ENCODE results near the gene CELF3.
"Not testable (repeated sequence)": the region's sequence is repeated elsewhere in the genome, so short reads cannot be mapped to it uniquely, and the experiment has no call there.

Gene CELF3

DNA sequence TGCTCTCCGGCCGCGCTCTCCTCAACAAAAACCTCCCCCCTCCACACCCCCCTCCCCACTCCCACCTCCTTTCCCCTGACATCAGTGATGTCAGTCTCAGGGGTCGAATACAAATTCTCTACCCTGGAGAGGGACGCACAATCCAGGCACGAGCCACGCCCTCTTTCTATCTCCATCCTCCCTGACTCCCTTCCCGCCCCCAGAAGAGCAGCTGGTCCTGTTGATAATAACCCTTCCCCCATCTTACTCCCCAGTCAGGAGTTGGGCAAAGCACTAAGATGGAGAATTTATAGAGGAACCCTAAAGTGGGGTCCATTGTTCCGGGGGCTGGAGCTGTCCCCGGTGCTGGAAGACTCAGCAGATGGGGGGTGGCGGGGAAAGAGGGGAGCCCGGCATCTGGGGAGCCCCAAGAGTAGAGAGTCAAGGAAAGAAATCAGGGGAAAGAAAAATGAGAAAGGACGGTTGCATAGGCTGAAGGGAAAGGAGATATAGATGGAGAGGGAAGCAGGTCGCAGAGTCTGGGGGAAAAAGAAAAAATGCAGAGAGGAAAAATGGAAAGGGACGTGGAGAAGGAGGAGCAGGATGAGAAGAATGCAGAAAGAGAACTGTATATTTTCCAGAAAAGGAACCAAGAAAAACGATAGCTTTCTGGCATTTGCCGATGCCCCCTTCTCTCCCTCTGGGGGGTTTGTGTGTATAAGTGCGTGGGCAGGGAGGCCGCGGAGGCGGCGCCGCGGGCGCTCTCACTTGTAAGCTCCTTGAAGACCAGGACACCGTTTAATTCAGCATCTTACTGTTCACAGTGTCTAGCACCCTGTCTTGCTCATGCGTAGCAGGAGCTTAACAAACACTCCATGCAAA, at the start of gene CELF3:
Gene CELF3, minus strand, starts transcription at position 33 of the 861 bp plus-strand sequence. CDS start 783 bp downstream, outside the sequence.
- peak in 1 of 2 experiments; percentile 22 for DNase-seq

- DNase-seq = no peak
Measured at GRCh38 chr1:151763990-151764389, 47.4 kb upstream of the CELF3 start.

DNA sequence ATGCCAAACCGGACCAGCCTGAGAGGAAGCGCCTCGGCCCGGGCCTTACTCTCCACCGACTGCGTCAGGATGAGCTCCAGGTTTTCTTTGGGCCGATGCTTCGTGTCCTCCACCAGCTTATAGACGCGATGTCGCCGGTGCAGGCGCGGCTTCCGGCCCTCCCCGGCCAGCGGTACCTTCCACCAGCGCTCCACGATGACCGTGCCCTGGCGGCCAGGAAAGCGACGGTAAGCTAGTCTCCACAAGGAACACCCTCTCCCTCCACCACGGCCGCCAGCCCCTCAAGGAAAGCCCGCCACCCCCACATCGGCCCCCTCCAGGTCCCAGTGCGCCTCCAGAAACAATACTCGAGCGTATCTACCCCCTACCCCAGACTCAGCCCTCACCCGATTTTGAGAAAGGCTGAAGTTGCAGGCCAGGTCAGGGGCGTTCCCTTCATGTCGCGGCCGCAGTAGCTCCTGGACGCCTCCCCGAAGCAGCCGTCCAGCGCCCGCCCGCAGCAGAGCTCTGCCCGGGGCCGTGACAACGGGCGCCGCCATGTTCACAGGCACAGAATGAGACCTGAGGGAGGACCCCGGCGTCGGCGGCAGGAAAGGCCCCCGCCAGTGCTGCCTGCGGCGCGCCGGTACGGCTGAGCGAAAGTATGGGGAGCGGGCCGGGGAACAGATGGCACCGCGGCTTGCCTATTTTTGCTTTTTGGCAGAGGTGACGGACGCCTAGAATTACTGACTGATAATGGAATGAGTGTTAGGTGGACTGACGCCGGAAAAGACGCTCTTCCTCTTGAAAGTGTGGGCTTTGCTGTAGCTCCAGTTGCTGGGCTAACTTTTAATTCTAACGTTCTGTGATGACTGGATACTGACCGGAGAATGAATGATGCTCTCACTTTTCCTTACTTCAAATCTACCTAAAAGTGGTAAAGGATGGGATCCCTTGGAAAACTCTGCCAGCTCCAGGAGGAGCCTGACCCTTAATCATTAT, 46.6 kb upstream of the CELF3 start, which contains the start of gene MRPL9:
Gene MRPL9, minus strand, starts transcription at position 556 of the 981 bp plus-strand sequence. Its CDS starts 17 bp downstream, at position 539.
- DNase-seq = peak; percentile 79 to 85

DNA sequence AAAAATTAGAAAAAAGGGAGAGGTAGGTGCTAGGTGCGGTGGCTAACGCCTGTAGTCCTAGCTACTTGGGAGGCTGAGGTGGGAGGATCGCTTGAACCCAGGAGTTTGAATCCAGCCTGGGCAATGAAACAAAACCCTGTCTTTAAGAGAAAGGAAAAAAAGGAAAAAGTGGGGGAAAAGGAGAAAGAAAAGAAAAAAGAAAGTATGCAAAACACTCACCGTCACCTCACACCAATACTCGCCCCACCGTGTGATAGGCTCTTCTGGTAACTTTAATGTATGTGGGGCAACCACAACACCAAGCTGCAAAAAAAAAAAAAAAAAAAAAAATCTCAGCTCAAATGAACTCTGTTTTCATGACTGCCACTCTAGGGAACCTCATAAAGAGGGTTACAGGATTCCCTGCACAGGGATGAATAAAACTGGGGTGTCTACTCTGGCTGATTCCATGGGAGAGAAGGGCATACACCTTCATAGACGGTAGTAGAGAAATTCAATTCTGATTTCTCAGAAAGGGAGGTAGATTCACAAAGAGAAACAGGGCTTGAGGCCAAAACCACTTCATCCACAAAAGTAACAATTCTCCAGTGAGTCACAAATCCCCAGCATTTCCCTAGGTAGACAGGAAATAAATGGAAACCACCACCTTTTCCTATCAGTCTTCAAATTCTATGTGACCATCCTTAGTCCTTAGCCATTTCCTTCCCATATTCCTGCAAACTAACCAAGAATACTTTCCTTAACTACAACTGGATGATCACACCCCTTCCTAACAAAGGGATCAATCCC, 44.2 kb upstream of the CELF3 start:
- no peak for DNase-seq

DNA sequence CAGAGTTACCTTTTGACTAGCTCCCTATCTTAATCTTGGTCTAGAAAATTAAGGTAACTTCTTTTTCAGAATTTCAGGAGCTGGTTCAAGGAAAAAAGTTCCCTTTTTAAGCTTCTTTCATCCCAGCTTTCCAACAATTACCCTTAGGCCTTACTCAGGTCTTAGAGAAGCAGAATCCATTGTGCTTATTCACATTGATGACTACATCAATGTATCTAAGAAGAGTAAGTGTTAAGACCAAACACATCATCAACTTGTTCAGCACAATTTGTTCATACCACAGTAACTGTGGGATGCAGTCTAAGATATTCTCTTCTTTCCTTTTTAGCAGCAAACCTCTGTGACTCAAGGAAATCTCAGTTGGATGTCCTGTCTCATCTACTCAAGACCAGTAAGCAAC, 42.6 kb upstream of the CELF3 start:
- no peak for DNase-seq

- DNase-seq = no peak
Measured at GRCh38 chr1:151756291-151756690, 39.7 kb upstream of the CELF3 start.

DNA sequence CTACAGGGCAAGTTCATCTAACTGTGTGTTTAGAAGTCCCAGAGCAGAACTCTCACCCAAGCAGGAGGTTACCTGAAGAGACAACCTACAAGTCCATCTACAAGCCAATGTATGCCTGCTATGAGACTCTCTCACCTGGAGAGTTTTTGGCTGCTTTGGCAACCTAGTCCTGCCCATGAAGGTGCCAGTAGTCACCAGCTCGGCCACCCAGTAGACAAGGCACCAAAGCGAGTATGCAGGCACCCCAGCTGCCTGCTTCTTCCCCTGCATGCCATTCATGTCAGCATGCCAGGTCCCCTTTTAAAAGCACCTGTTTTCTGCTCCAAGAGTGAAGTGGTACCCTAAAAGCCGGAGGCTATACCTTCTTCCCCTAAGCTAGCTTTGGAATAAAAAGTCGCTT, 24.9 kb upstream of the CELF3 start:
- no peak for DNase-seq

- no peak for DNase-seq
Measured at GRCh38 chr1:151739590-151740355, 23.2 kb upstream of the CELF3 start.

DNA sequence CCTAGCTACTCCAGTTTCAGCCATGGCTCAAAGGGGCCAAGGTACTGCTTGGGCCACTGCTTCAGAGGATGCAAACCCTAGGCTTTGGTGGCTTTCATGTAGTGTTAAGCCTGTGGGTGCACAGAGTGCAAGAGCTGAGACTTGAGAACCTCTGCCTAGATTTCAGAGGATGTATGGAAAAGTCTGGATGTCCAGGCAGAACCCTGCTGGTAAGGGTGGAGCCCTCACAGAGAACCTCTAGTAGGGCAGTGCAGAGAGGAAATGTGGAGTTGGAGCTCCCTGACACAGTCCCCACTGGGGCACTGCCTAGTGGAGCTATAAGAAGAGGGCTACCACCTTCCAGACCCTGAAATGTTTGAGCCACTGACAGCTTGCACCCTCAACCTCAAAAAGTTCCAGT, 20.9 kb upstream of the CELF3 start:
- DNase-seq = no peak

- DNase-seq = no peak
Measured at GRCh38 chr1:151737026-151737425, 20.4 kb upstream of the CELF3 start.

DNA sequence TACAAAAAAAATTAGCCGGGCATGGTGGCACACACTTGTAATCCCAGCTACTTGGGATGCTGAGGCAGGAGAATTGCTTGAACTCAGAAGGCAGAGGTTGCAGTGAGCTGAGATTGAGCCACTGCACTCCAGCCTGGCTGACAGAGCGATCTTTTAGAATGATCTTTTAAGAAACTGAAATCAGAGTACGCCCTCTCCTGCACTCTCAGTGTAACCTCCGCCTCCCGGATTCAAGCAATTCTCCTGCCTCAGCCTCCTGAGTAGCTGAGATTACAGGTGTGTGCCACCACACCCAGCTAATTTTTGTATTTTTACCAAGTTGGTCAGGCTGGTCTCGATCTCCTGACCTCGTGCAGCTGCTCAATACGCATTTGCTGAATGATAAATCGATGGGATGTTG, 17.4 kb upstream of the CELF3 start:
- DNase-seq = not testable (repeated sequence)

DNA sequence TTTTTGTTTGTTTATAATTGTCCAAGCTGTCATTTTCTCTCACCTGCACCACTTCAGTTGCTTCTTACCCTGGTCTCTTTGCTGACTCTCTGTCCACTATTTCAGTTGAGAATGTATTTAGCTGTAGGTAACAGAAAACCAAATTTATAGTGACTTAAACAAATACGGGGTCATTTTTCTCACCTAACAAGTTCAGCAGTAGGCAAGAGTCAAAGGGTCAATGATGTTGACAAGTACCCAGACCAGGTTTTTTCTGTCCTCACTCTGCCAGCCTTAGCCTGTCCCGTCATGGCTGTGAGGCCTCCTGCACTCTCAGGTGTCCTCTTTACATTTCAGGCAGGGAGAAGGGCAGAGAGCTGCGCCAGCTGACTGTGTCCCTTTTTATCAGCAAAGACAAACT, 16.5 kb upstream of the CELF3 start:
- DNase-seq = no peak

GRCh38 chr1:151729966-151730291, 13.3 kb upstream of the CELF3 start:
- DNase-seq = no peak

GRCh38 chr1:151729157-151729965, 12.8 kb upstream of the CELF3 start:
- DNase-seq = no peak

DNA sequence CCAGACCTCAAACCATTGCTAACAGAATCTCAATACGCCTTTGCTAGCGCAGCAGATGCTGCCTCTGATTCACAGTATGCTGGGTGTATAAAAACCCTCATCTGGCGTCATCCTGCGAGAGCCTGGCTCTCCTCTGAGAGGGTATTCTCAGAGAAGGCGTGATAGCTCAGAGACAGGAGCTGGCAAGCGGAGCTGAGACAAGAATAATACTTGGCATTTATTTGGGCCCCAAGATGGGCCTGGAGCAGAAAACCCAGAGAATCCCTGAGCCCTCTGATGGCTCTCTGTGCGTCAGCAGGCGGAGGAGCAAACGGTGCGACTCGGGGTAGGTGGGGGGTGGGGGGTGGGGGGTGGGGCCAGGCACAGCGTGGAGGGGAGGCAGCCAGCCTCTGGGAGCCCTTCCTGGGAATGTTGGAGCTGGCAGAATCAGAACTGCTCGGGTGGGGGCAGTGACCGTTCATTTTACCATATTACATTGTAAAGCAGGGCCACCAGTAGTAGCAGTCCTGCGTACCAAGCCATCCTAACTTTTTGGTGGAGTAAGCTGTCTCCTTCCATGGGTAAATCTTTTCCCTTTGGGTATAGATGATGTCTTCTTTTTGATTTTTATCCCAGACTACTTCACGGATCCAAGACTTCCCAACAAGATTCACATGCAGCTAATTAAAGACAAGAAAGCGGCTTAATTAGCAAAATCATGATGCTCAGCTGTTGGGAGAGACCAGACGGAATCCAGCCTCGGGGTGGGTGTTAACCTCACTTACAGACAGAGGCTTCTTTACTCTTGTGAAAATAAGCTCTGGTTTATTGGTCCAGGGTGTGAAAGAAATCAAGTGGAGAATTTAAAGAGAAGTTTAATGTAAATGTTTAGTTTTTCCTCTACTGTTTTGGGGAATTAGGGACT, 11.8 kb upstream of the CELF3 start:
- DNase-seq = no peak

- no peak for DNase-seq
Measured at GRCh38 chr1:151723726-151724370, 7.2 kb upstream of the CELF3 start.

GRCh38 chr1:151721788-151722510, 5.3 kb upstream of the CELF3 start:
- DNase-seq = no peak

GRCh38 chr1:151720974-151721787, 4.6 kb upstream of the CELF3 start, which contains the start of gene RIIAD1:
Gene RIIAD1 (plus strand): TSS chr1:151721522. CDS start chr1:151721537, 15 bp downstream.
- DNase-seq = no peak
